Sigmoid colon (tissue), 3 donors: ENCODE data around the gene LSM11.

ENCODE experiments used
- CTCF ChIP-seq, 4 experiments: fragments of 450-650 bp in 3 of 4; fragments of 200-600 bp in 1 of 4; IDR thresholded peaks; one replicate each; pipeline ENCODE4 v1.5.1; 2016 to 2019; ENCODE audit warnings: antibody characterized with exemption in 4 of 4, mild to moderate bottlenecking in 3 of 4, moderate library complexity in 2 of 4
- POLR2A ChIP-seq, 2 donors: fragments of 450-650 bp; IDR thresholded peaks; one replicate each; pipeline ENCODE4 v1.6.1; 2016; ENCODE audit warnings: antibody characterized with exemption in 2 of 2, mild to moderate bottlenecking in 2 of 2, moderate library complexity in 2 of 2

GRCh38 chr5:157743163-157744050 is at the start of gene LSM11:
- TF ChIP-seq CTCF (IDR thresholded peaks at IDR 0.05): peak; percentile 90 to 99 (median 92)
- TF ChIP-seq POLR2A (IDR thresholded peaks at IDR 0.05): no peak
